WTC11 (cell line): ENCODE data around the gene CCNQ.

Source experiments
- ELF4 ChIP-seq: sonication (generic); formaldehyde crosslinking; IDR thresholded peaks from 2 replicates; pipeline ENCODE4 v1.8.1; 2022; ENCODE audit warnings: low read depth, mild to moderate bottlenecking, moderate library complexity, missing genetic modification reagents
- FOXP1 ChIP-seq: sonication (generic); formaldehyde crosslinking; IDR thresholded peaks from 2 replicates; pipeline ENCODE4 v1.8.0; 2022; ENCODE audit warnings: missing genetic modification reagents, mild to moderate bottlenecking, moderate library complexity, borderline replicate concordance
- GTF2I ChIP-seq: fragments of 250-450 bp; sonication (Bioruptor Pico); conservative IDR thresholded peaks from 2 replicates; pipeline ENCODE4 v1.4.0; 2021; ENCODE audit warnings: mild to moderate bottlenecking
- KAT7 ChIP-seq: sonication (generic); formaldehyde crosslinking; IDR thresholded peaks from 2 replicates; pipeline ENCODE4 v1.8.1; 2023; ENCODE audit warnings: missing genetic modification reagents, mild to moderate bottlenecking, borderline replicate concordance
- NFYB ChIP-seq: sonication (generic); formaldehyde crosslinking; conservative IDR thresholded peaks from 2 replicates; pipeline ENCODE4 v1.8.0; 2022; ENCODE audit warnings: low read depth, missing genetic modification reagents
- NR3C1 ChIP-seq: sonication (generic); formaldehyde crosslinking; conservative IDR thresholded peaks from 2 replicates; pipeline ENCODE4 v1.8.1; 2023; ENCODE audit warnings: low read depth, mild to moderate bottlenecking, missing genetic modification reagents
- SP1 ChIP-seq: sonication (generic); formaldehyde crosslinking; conservative IDR thresholded peaks from 2 replicates; pipeline ENCODE4 v1.8.1; 2022; ENCODE audit warnings: missing genetic modification reagents
- ZBTB21 ChIP-seq: sonication (generic); formaldehyde crosslinking; IDR thresholded peaks from 2 replicates; pipeline ENCODE4 v1.8.1; 2023; ENCODE audit warnings: mild to moderate bottlenecking, missing genetic modification reagents, borderline replicate concordance
- TF ChIP-seq, protein P1 (sequence below): fragments of 200-600 bp; IDR thresholded peaks from 2 replicates; pipeline ENCODE4 v1.8.0; 2022; ENCODE audit warnings: antibody characterized with exemption
- TF ChIP-seq, protein P2 (sequence below): fragments of 250-450 bp; sonication (Bioruptor Pico); IDR thresholded peaks from 2 replicates; pipeline ENCODE4 v1.9.0; 2021; ENCODE audit warnings: mild to moderate bottlenecking, borderline replicate concordance
- TF ChIP-seq, protein P3 (sequence below): sonication (generic); formaldehyde crosslinking; conservative IDR thresholded peaks from 2 replicates; pipeline ENCODE4 v1.8.1; 2022; ENCODE audit warnings: mild to moderate bottlenecking, missing genetic modification reagents
- TF ChIP-seq, protein P4 (sequence below): fragments of 250-450 bp; sonication (Bioruptor Pico); IDR thresholded peaks from 2 replicates; pipeline ENCODE4 v1.9.0; 2021; ENCODE audit warnings: mild to moderate bottlenecking
- TF ChIP-seq, protein P5 (sequence below): sonication (generic); formaldehyde crosslinking; IDR thresholded peaks from 2 replicates; pipeline ENCODE4 v1.8.1; 2022; ENCODE audit warnings: mild to moderate bottlenecking, moderate library complexity, missing genetic modification reagents
- TF ChIP-seq, protein P6 (sequence below): sonication (generic); formaldehyde crosslinking; IDR thresholded peaks from 2 replicates; pipeline ENCODE4 v1.8.1; 2023; ENCODE audit warnings: mild to moderate bottlenecking, missing genetic modification reagents, moderate library complexity

DNA sequence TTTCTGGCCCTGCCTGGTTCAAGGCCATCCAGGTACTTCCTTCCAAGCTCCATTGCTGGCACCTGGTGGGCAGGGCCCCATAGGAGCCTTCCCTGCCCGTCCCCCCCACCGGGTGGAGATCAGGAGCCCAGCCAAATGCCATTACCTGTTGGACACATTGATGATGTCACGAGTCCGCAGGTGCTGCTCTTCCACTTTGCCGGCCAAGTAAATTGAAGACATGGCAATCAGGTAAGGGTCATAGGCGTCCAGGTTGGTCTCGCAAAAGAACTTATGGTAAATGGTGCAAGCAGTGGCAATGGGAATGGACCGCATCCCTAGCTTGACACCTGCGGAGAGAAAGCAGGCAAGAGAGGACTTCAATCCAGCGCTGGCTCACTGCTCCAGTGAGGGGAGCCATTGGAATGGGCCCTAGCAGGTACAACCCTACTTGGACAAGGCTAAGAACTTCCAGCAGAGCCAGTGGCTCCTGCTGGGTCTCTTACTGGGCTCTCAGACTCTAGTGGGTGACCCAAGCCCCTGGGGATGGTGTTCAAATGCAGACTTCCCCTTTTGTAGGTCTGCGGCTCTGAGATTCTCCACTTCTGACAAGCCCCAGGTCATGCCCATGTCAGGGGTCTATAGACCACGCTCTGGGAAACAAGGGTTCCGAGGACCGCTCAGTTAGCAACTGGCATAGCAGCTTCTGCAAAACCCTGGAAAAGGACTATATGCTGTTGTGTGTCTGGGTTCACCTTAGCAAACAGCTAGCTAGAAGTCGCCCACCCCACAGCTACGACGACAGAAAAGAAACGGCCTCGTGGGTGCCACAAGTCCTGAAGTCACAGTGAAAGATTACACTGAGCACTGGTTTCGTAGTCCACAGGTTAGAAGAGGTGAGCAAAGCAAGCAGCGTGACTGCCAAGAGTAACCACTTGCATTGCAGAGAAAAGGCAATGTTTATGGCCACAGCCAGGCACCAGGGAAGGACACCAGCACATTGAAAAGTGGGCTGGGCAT lies 2.8 kb downstream of the CCNQ start:
- TF ChIP-seq SP1 (CRISPR knock-in tag) (no peak), NFYB (CRISPR knock-in tag) (no peak), ELF4 (CRISPR knock-in tag) (no peak), NR3C1 (CRISPR knock-in tag) (no peak), ZBTB21 (CRISPR knock-in tag) (no peak), GTF2I (CRISPR knock-in tag) (no peak), FOXP1 (CRISPR knock-in tag) (no peak), KAT7 (no peak)
- TF ChIP-seq, protein P1, sequence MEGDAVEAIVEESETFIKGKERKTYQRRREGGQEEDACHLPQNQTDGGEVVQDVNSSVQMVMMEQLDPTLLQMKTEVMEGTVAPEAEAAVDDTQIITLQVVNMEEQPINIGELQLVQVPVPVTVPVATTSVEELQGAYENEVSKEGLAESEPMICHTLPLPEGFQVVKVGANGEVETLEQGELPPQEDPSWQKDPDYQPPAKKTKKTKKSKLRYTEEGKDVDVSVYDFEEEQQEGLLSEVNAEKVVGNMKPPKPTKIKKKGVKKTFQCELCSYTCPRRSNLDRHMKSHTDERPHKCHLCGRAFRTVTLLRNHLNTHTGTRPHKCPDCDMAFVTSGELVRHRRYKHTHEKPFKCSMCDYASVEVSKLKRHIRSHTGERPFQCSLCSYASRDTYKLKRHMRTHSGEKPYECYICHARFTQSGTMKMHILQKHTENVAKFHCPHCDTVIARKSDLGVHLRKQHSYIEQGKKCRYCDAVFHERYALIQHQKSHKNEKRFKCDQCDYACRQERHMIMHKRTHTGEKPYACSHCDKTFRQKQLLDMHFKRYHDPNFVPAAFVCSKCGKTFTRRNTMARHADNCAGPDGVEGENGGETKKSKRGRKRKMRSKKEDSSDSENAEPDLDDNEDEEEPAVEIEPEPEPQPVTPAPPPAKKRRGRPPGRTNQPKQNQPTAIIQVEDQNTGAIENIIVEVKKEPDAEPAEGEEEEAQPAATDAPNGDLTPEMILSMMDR, result no peak
- TF ChIP-seq, protein P2, sequence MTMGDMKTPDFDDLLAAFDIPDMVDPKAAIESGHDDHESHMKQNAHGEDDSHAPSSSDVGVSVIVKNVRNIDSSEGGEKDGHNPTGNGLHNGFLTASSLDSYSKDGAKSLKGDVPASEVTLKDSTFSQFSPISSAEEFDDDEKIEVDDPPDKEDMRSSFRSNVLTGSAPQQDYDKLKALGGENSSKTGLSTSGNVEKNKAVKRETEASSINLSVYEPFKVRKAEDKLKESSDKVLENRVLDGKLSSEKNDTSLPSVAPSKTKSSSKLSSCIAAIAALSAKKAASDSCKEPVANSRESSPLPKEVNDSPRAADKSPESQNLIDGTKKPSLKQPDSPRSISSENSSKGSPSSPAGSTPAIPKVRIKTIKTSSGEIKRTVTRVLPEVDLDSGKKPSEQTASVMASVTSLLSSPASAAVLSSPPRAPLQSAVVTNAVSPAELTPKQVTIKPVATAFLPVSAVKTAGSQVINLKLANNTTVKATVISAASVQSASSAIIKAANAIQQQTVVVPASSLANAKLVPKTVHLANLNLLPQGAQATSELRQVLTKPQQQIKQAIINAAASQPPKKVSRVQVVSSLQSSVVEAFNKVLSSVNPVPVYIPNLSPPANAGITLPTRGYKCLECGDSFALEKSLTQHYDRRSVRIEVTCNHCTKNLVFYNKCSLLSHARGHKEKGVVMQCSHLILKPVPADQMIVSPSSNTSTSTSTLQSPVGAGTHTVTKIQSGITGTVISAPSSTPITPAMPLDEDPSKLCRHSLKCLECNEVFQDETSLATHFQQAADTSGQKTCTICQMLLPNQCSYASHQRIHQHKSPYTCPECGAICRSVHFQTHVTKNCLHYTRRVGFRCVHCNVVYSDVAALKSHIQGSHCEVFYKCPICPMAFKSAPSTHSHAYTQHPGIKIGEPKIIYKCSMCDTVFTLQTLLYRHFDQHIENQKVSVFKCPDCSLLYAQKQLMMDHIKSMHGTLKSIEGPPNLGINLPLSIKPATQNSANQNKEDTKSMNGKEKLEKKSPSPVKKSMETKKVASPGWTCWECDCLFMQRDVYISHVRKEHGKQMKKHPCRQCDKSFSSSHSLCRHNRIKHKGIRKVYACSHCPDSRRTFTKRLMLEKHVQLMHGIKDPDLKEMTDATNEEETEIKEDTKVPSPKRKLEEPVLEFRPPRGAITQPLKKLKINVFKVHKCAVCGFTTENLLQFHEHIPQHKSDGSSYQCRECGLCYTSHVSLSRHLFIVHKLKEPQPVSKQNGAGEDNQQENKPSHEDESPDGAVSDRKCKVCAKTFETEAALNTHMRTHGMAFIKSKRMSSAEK (CRISPR knock-in tag), result no peak
- TF ChIP-seq, protein P3, sequence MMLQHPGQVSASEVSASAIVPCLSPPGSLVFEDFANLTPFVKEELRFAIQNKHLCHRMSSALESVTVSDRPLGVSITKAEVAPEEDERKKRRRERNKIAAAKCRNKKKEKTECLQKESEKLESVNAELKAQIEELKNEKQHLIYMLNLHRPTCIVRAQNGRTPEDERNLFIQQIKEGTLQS (CRISPR knock-in tag), result no peak
- TF ChIP-seq, protein P4, sequence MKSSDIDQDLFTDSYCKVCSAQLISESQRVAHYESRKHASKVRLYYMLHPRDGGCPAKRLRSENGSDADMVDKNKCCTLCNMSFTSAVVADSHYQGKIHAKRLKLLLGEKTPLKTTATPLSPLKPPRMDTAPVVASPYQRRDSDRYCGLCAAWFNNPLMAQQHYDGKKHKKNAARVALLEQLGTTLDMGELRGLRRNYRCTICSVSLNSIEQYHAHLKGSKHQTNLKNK (CRISPR knock-in tag), result no peak
- TF ChIP-seq, protein P5, sequence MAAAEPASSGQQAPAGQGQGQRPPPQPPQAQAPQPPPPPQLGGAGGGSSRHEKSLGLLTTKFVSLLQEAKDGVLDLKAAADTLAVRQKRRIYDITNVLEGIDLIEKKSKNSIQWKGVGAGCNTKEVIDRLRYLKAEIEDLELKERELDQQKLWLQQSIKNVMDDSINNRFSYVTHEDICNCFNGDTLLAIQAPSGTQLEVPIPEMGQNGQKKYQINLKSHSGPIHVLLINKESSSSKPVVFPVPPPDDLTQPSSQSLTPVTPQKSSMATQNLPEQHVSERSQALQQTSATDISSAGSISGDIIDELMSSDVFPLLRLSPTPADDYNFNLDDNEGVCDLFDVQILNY, result no peak
- TF ChIP-seq, protein P6, sequence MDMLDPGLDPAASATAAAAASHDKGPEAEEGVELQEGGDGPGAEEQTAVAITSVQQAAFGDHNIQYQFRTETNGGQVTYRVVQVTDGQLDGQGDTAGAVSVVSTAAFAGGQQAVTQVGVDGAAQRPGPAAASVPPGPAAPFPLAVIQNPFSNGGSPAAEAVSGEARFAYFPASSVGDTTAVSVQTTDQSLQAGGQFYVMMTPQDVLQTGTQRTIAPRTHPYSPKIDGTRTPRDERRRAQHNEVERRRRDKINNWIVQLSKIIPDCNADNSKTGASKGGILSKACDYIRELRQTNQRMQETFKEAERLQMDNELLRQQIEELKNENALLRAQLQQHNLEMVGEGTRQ, result no peak
